GM18867 (cell line): ENCODE data around the gene MC5R.
"Not testable (repeated sequence)": the region's sequence is repeated elsewhere in the genome, so short reads cannot be mapped to it uniquely, and the experiment has no call there.

Source experiments
- ATAC-seq: cut with Tn5 transposase; IDR thresholded peaks from one replicate; pipeline ENCODE4 v1.9.1; 2021; ENCODE audit warnings: mild to moderate bottlenecking, moderate library complexity; ENCODE audit not compliant: unreplicated experiment

Gene MC5R

DNA sequence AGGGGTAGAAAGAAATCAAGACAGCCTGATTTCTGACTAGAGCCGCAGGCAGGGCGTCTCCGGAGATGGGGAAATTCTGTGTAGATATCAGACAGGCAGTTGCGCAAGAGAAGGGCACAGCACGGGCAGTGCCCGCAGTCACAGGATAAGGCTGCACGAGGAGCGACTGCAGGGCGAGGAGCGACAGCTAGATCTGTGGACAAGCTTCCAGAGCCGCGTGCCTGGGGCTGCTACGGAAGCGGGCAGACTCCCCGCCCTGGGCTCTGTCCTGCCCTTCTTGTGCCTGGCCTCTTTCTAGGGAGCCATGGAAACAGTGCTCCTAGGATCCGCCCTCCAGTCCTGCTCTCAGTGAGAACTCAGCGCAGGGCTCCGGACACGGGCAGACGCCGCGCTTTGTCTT lies 12.6 kb downstream of the MC5R start:
- ATAC-seq = no peak

DNA sequence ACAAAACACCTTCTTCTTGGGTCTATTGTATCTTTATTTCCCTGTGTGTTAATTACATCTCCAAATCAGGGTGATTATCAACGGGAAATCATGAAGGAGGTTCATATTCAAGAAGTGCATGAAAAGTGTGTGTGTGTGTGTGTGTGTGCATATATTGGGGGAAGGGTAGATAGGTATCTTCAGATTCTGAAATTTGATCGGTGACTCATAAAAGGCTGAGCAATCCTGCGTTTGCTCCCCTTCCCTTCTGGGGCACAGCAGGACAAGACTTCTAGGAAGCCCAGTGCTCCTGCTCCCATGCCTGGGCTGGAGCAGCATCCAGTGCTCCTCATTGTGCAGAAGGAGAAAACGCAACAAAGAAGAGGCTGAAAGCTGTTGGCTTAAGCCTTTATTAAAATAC lies 25.8 kb downstream of the MC5R start:
- no peak for ATAC-seq

DNA sequence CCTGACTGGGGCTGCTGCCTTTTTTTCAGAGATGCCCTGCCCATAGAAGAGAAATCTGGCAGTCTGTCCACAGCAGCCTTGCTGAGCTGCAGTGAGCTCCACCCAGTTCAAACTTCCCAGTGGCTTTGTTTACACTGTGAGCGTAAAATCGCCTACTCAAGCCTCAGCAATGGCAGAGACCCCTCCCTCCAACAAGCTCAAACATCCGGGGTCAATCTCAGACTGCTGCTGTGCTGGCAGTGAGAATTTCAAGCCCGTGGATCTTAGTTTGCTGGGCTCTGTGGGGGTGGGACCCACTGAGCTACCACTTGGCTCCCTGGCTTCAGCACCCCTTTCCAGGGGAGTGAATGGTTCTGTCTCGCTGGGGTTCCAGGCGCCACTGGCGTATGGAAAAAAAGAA lies 38.9 kb downstream of the MC5R start:
- ATAC-seq = not testable (repeated sequence)

DNA sequence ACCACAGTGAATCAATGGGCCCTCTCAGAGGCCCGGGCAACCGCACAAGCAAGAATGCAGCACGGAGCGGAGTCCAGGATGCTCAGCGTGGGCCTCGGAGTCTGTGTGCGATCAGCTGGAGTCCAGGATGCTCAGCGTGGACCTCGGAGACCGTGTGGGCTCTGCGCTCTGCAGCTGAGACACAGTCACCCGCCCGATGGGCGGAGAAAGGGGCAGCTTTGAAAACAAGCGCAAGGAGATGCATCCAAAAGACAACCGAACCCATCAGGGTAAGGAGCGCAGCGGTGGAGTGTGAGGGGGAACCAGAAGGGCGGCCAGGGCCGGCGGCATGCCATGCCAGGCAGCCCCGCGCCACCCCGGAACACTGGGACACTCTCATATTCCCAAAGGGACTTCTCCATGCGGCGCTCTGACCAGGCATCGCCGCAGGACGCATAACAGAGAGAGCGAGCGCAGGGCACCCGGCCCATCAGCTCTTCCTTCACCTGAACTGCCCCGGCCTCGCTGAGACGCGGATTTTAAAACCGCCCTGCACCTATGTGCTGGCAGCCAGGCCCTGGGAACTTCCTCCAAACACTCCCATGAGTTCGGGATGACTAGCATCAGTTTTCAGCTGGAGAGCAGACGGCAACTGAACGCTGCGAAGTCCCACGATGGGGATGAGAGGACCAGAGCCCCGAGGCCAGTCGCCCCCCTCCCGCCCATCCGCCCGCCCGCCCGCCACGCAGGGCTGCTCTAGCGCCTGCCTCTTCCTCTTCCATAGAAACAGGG lies 44.7 kb downstream of the MC5R start:
- no peak for ATAC-seq

DNA sequence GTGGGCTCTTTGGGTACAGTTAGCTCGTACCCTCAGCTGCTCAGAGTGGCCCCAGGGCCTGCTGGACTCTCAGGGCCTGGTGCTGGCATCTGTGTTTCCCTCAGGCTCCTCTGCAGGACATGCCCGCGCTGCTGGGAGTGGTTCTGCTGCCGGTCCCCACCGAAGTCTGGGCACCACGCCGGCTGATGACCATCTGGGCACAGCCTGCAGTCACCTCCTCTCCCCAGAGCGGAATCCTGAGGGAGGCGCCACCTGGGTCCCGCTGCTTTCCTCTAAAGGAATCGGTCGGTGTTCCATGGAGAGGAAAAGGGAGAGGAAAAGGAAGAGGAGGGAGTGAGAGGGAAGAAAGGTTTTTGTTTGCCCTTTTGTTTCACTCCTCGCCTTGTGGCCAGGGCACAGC lies 47.8 kb downstream of the MC5R start:
- no peak for ATAC-seq

DNA sequence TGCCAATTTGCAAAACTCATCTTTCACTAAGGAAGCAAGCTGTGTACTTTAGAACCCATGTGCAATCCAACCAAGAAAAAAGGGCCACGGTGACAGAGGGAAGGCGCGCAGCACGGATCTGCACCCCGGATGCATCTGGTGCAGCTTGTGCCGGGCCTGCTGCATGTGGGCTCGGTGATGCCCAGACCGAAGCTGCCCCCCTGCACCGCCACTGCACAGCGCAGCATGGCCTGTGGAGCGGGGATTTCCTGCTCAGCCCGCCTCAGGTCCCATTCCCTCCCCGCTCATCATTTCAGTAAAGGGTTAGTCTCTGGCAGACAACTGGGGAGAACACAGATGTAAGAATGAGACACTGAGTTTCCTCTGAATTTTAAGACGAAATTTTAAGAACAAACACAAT lies 48.4 kb downstream of the MC5R start:
- no peak for ATAC-seq

DNA sequence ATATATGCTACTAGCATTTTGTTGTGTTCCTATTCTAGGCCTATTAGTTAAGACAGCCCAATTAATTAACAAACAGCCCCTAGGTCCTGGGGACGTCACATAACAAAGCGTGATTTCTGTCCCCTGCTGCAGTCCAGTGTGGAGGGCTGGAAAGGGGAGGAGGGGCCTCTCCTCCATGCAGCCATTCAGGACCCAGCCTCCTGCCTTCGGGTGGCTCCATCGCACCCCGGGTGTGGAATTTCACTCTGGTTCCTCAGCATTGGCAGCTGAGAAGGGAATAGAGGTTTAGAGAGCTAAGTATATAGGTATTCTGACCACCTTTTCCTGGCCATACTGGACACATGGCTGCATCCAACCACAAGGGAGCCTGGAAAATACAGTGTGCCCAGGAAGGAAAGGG lies 49.0 kb downstream of the MC5R start:
- no peak for ATAC-seq

DNA sequence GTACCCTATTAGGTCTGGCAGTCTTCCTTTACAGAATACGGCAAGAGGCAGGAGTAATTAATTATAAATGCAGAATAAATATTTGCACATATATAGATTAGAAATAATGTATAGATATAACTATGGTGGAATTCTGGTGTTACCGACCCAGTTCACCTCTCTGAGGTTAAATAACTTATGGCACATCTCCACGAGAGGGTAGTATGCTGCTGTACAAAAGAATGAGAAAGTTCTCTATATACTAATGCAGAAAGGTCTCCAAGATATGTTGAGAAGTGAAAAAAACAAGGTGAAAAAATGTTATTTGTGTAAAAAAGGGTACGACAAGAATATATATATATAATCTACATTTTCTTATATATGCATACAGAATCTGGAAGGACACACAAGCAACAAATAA lies 50.6 kb downstream of the MC5R start:
- no peak for ATAC-seq
